ENCODE data around the gene NXPH4. TPM values are rescaled to one million over a fixed set of nuclear protein-coding genes. Genes with fewer than 3 reads are reported as not detected.

Gene NXPH4
- total RNA-seq, 6 donors from 2014 or later: 0.20 to 0.94 (median 0.22) TPM; not detected in 3

- Histone ChIP-seq H3K9me3 (no peaks in the 10 kb centered on the region), H3K27me3 (no peaks in the 10 kb centered on the region), H3K4me1 (peaks cover 0 to under 1% (median 0%) of the 10 kb centered on the region in 4 donors), H3K27ac (no peak overlapping the region), H3K4me3 (no peak overlapping the region), H3K36me3 (peaks cover 8 to 100% (median 83%) of the 10 kb centered on the region in 4 donors)
- TF ChIP-seq POLR2AphosphoS5 (IDR thresholded peaks at IDR 0.05) (no peak), EP300 (IDR thresholded peaks at IDR 0.05) (no peak), CTCF (IDR thresholded peaks at IDR 0.05) (no peak), POLR2A (IDR thresholded peaks at IDR 0.05) (no peak)
- ATAC-seq (ENCODE audit: low FRiP score in 2 of 2) (no peak), DNase-seq (peak in 1 of 2 donors; percentile 72)
- WGBS, 2 donors: 70 to 84% methylated on average over 3 to 34 of the region's 34 CpGs
Observed at GRCh38 chr12:57195611-57196371, 20.8 kb upstream of the NXPH4 start.

- no peak overlapping the region for H3K27ac ChIP-seq
- H3K27me3 ChIP-seq: no peaks in the 10 kb centered on the region
- no peak for DNase-seq
- WGBS, 2 donors: 69 to 90% methylated on average over 4 of the region's 4 CpGs
- TF ChIP-seq POLR2AphosphoS5 (IDR thresholded peaks at IDR 0.05) (no peak), EP300 (IDR thresholded peaks at IDR 0.05) (no peak), POLR2A (IDR thresholded peaks at IDR 0.05) (no peak), CTCF (IDR thresholded peaks at IDR 0.05) (no peak)
- no peak for ATAC-seq (ENCODE audit: low FRiP score in 2 of 2)
- H3K9me3 ChIP-seq: no peaks in the 10 kb centered on the region
- no peaks in the 10 kb centered on the region for H3K4me1 ChIP-seq
- peaks cover 8 to 100% (median 85%) of the 10 kb centered on the region in 4 donors for H3K36me3 ChIP-seq
- no peak overlapping the region for H3K4me3 ChIP-seq
Observed at GRCh38 chr12:57196439-57196838, 20.2 kb upstream of the NXPH4 start.

GRCh38 chr12:57196956-57197355, 19.6 kb upstream of the NXPH4 start:
- H3K36me3 ChIP-seq: peaks cover 8 to 100% (median 89%) of the 10 kb centered on the region in 4 donors
- WGBS, 2 donors: 80 to 91% methylated on average over 4 to 22 of the region's 22 CpGs
- H3K4me1 ChIP-seq: no peaks in the 10 kb centered on the region
- DNase-seq (peak in 1 of 2 donors; percentile 81), ATAC-seq (ENCODE audit: low FRiP score in 2 of 2) (no peak)
- no peak overlapping the region for H3K4me3 ChIP-seq
- no peaks in the 10 kb centered on the region for H3K9me3 ChIP-seq
- H3K27me3 ChIP-seq: no peaks in the 10 kb centered on the region
- no peak for TF ChIP-seq CTCF (IDR thresholded peaks at IDR 0.05)
- H3K27ac ChIP-seq: no peak overlapping the region

GRCh38 chr12:57198329-57198728, 18.3 kb upstream of the NXPH4 start:
- Histone ChIP-seq H3K4me3 (no peak overlapping the region), H3K9me3 (no peaks in the 10 kb centered on the region), H3K4me1 (no peaks in the 10 kb centered on the region), H3K36me3 (peaks cover 5 to 100% (median 89%) of the 10 kb centered on the region in 4 donors), H3K27me3 (no peaks in the 10 kb centered on the region), H3K27ac (no peak overlapping the region)
- ATAC-seq (ENCODE audit: low FRiP score in 2 of 2) (no peak), DNase-seq (peak in 1 of 2 donors; percentile 77)
- TF ChIP-seq EP300 (IDR thresholded peaks at IDR 0.05) (no peak), CTCF (IDR thresholded peaks at IDR 0.05) (no peak), POLR2A (IDR thresholded peaks at IDR 0.05) (no peak), POLR2AphosphoS5 (IDR thresholded peaks at IDR 0.05) (no peak)
- WGBS, 2 donors: 95 to 96% methylated on average over 6 to 17 of the region's 17 CpGs

GRCh38 chr12:57199191-57199590, 17.4 kb upstream of the NXPH4 start:
- WGBS, 2 donors: 93% methylated on average over 12 of the region's 15 CpGs; no CpG with 5 or more reads in 1 of the 2 donors
- Histone ChIP-seq H3K27ac (no peak overlapping the region), H3K4me3 (no peak overlapping the region), H3K27me3 (no peaks in the 10 kb centered on the region), H3K36me3 (peaks cover 5 to 100% (median 89%) of the 10 kb centered on the region in 4 donors), H3K9me3 (no peaks in the 10 kb centered on the region), H3K4me1 (no peaks in the 10 kb centered on the region)
- DNase-seq (peak in 1 of 2 donors; percentile 65), ATAC-seq (ENCODE audit: low FRiP score in 2 of 2) (no peak)
- TF ChIP-seq POLR2A (IDR thresholded peaks at IDR 0.05): no peak
- no peak for TF ChIP-seq EP300 (IDR thresholded peaks at IDR 0.05)
- no peak for TF ChIP-seq CTCF (IDR thresholded peaks at IDR 0.05)
- TF ChIP-seq POLR2AphosphoS5 (IDR thresholded peaks at IDR 0.05): no peak
